PC-3 (cell line): ENCODE data around the gene NOL4L.

Experiments used
- CTCF ChIP-seq: fragments of 300-600 bp; sonication (generic); conservative IDR thresholded peaks from 2 replicates; pipeline ENCODE4 v1.5.1; 2017; ENCODE audit warnings: antibody characterized with exemption, low read depth, mild to moderate bottlenecking, low read length
- EZH2 ChIP-seq: fragments of 300-600 bp; sonication (generic); IDR thresholded peaks from one replicate; pipeline ENCODE4 v1.6.1; 2017; ENCODE audit warnings: antibody characterized with exemption, mild to moderate bottlenecking, low read length; ENCODE audit not compliant: unreplicated experiment
- EZH2phosphoT487 ChIP-seq: fragments of 300-600 bp; sonication (generic); IDR thresholded peaks from 2 replicates; pipeline ENCODE4 v1.6.1; 2018; ENCODE audit warnings: mild to moderate bottlenecking, antibody characterized with exemption, low read length, borderline replicate concordance

DNA sequence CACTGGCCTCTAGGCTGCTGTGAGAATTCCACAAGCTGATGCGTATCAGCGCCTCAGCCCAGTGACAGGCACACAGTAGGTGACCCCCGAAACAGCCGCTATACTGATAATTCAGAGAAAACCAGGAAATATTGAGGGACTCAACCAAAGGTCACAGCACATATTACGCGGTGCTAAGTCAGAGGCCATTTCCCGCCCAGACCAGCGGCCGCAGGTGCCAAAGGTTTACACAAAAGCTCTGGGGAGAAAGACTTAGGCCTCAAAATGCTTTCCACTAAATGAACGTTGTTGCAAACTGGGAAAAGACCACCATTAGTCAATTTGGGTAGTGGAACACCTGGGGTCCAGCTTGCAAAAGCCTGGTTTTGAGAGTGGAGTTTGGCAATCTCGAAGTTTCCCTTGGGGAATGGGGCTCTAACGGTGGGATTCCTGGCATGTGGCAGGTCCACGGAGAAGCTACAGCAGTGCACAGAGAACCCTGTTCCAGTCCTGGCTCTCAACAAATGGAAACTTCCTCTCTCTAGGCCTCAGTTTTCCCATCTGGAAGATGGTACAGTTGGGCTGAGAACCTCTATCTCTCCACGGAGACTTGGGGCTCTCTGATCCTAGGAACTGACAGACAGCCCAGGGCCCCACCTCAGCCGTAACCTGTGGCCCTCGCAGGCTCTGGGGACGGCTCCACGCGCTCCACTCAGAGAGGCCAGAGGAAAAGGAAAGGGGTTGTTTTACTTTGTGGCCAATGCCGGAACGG is 4.7 kb downstream of the NOL4L start:
- TF ChIP-seq EZH2phosphoT487: no peak
- no peak for TF ChIP-seq CTCF
- TF ChIP-seq EZH2: no peak
